Stimulated activated naive CD4-positive, alpha-beta T cell (primary cell): ENCODE data around the gene MCEMP1.

Experiments used
- DNase-seq, 6 experiments: peaks; one replicate each; lab custom pipeline; 2025; lab: John Stamatoyannopoulos, UW

Gene MCEMP1

GRCh38 chr19:7643629-7644549, 33.0 kb upstream of the MCEMP1 start:
- DNase-seq, result peak in 2 of 6 experiments; percentile 33 to 36

- no peak for DNase-seq
Observed at GRCh38 chr19:7644550-7644877, 32.4 kb upstream of the MCEMP1 start.

GRCh38 chr19:7645163-7645562, 31.7 kb upstream of the MCEMP1 start:
- DNase-seq, result no peak

GRCh38 chr19:7645656-7646425, 31.0 kb upstream of the MCEMP1 start:
- DNase-seq, result no peak

GRCh38 chr19:7646426-7646700, 30.5 kb upstream of the MCEMP1 start:
- no peak for DNase-seq

- no peak for DNase-seq
Observed at GRCh38 chr19:7647156-7647555, 29.7 kb upstream of the MCEMP1 start.

GRCh38 chr19:7648265-7649014, 28.4 kb upstream of the MCEMP1 start:
- DNase-seq, result no peak

- DNase-seq, result no peak
Observed at GRCh38 chr19:7650148-7650547, 26.7 kb upstream of the MCEMP1 start.

- peak; percentile 71 to 90 (median 84) for DNase-seq
Observed at GRCh38 chr19:7652061-7652641, 24.7 kb upstream of the MCEMP1 start.

- DNase-seq, result no peak
Observed at GRCh38 chr19:7654401-7654800, 22.5 kb upstream of the MCEMP1 start.

- no peak for DNase-seq
Observed at GRCh38 chr19:7655581-7655980, 21.3 kb upstream of the MCEMP1 start.

- no peak for DNase-seq
Observed at GRCh38 chr19:7657131-7657751, 19.6 kb upstream of the MCEMP1 start.

- peak; percentile 22 to 65 (median 50) for DNase-seq
Observed at GRCh38 chr19:7658219-7658686, 18.6 kb upstream of the MCEMP1 start.

GRCh38 chr19:7661744-7662538, 14.9 kb upstream of the MCEMP1 start:
- DNase-seq, result no peak

- no peak for DNase-seq
Observed at GRCh38 chr19:7662657-7663056, 14.2 kb upstream of the MCEMP1 start.

GRCh38 chr19:7663706-7664105, 13.2 kb upstream of the MCEMP1 start:
- DNase-seq, result no peak

- DNase-seq, result no peak
Observed at GRCh38 chr19:7665076-7665475, 11.8 kb upstream of the MCEMP1 start.

GRCh38 chr19:7668842-7669241, 8.0 kb upstream of the MCEMP1 start, which contains the start of gene RETN:
Gene RETN (plus strand): TSS chr19:7669049. CDS start chr19:7669327, 278 bp downstream.
- no peak for DNase-seq

GRCh38 chr19:7669641-7670040, 7.2 kb upstream of the MCEMP1 start:
- DNase-seq, result no peak

- no peak for DNase-seq
Observed at GRCh38 chr19:7670150-7670783, 6.6 kb upstream of the MCEMP1 start.
